ENCODE results near the gene PDE11A.

The PDE11A gene

GRCh38 chr2:177692783-177693269 lies 379.8 kb downstream of the PDE11A start:
- peak; percentile 64 for DNase-seq (ENCODE audit: low spot score)

GRCh38 chr2:177692042-177692782 lies 380.4 kb downstream of the PDE11A start:
- no peak for DNase-seq (ENCODE audit: low spot score)

GRCh38 chr2:177691177-177691576 lies 381.4 kb downstream of the PDE11A start:
- DNase-seq (ENCODE audit: low spot score): no peak

GRCh38 chr2:177689623-177690022 lies 383.0 kb downstream of the PDE11A start:
- DNase-seq (ENCODE audit: low spot score): no peak

GRCh38 chr2:177688844-177689243 lies 383.7 kb downstream of the PDE11A start:
- DNase-seq (ENCODE audit: low spot score): no peak

- no peak for DNase-seq (ENCODE audit: low spot score)
Measured at GRCh38 chr2:177683661-177684069, 388.9 kb downstream of the PDE11A start.

- no peak for DNase-seq (ENCODE audit: low spot score)
Measured at GRCh38 chr2:177682836-177683660, 389.5 kb downstream of the PDE11A start.

GRCh38 chr2:177682006-177682405 lies 390.6 kb downstream of the PDE11A start:
- DNase-seq (ENCODE audit: low spot score): no peak

GRCh38 chr2:177680866-177681712 lies 391.5 kb downstream of the PDE11A start:
- no peak for DNase-seq (ENCODE audit: low spot score)

GRCh38 chr2:177679611-177680605 lies 392.7 kb downstream of the PDE11A start:
- no peak for DNase-seq (ENCODE audit: low spot score)

- DNase-seq (ENCODE audit: low spot score): no peak
Measured at GRCh38 chr2:177678939-177679338, 393.6 kb downstream of the PDE11A start.

GRCh38 chr2:177676636-177677035 lies 395.9 kb downstream of the PDE11A start:
- no peak for DNase-seq (ENCODE audit: low spot score)

GRCh38 chr2:177675825-177676224 lies 396.8 kb downstream of the PDE11A start:
- no peak for DNase-seq (ENCODE audit: low spot score)

GRCh38 chr2:177675350-177675821 lies 397.2 kb downstream of the PDE11A start:
- no peak for DNase-seq (ENCODE audit: low spot score)

- no peak for DNase-seq (ENCODE audit: low spot score)
Measured at GRCh38 chr2:177673602-177674595, 398.7 kb downstream of the PDE11A start.

- no peak for DNase-seq (ENCODE audit: low spot score)
Measured at GRCh38 chr2:177671662-177672061, 400.9 kb downstream of the PDE11A start.

GRCh38 chr2:177670791-177671535 lies 401.6 kb downstream of the PDE11A start:
- no peak for DNase-seq (ENCODE audit: low spot score)

- DNase-seq (ENCODE audit: low spot score): no peak
Measured at GRCh38 chr2:177669625-177670330, 402.8 kb downstream of the PDE11A start.
